HTERT RPE-1 (cell line): Measurements from ENCODE around the gene CEL.

Experiments
- in situ Hi-C: fragments of 300-500 bp; cut with MboI; formaldehyde crosslinking; loops from 4 replicates; pipeline ENCODE4 v1.14.3; 2020; ENCODE audit warnings: low sequenced_read_pairs

The CEL gene

DNA sequence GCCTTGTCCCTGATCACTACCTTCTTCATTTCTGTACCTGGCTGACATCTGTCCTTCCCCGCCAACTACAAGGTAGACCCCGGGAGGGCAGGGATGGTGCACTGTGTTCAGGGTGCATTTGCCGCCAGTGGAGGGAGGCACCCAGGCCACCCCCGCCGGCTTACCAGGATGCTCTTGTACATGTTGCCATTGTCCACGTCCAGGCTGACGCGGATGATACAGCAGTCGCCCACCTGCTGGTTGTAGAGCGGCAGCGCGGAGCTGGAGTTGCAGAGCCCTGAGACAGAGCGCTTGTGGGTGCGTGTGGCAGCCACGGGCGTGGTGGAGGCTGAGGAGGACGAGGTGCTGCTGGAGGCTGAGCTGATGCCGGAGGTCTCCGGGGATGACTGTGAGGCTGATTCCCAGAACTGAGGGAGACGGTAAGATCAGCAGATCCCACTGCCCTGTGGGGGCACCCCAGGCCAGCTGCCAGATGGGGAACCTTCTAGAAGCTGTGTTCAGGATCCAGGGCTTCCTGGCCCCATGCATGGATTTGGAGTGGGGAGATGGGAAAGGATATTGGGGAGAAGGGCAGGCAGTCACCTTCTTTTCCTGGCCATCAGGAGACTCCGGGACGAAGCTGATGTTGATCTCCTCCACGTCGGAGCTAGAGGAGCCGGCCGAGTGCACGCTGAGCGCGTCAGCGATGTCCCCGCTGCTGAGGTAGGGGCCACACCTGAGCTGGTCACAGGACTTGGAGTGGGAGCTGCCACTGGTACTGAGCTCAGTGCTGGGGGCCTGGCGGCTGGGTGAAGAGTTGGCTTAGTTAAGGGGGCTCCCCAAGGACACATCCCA lies 39.8 kb downstream of the CEL start:
- in situ Hi-C loops = no loop called here

DNA sequence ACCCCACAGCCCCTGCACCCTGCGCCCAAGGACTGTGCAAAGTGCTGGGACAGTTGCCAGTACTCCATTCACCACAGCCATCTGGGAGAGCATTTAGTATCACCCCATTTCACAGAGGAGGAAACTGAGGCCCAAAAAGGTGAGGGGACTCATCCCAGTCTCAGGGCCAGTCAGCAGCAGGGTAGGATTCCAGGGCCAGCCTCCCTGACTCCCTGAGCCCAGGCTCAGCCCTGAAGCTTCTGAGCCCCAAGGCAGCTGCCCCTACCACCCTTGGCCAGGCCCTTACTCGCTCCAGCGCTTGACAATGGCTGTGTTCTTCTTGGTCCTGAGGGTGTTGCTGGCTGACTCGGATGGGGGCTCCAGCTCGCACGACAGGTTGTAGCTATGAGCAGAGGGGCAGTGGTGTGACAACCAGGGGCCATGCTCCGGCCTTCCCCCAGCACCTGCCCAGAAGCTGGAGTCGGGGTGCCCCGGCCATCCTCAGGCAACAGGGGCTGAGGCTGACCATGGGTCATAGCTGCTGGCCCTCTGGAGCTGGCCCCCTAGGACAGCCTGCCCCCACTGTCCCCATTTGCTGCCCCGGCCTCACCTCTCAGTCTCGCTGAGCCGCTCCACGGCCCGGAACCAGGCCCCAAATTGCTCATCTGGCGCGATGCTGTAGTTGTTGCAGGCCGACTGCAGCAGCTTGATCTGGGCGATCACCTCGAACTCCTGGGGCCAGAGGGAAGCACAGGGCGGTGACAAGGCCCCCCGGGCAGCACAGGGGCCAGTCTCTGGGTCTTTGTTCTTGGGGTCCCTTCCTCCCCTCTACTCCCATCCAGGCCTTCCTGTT lies 40.6 kb downstream of the CEL start:
- in situ Hi-C loops = no loop called here

DNA sequence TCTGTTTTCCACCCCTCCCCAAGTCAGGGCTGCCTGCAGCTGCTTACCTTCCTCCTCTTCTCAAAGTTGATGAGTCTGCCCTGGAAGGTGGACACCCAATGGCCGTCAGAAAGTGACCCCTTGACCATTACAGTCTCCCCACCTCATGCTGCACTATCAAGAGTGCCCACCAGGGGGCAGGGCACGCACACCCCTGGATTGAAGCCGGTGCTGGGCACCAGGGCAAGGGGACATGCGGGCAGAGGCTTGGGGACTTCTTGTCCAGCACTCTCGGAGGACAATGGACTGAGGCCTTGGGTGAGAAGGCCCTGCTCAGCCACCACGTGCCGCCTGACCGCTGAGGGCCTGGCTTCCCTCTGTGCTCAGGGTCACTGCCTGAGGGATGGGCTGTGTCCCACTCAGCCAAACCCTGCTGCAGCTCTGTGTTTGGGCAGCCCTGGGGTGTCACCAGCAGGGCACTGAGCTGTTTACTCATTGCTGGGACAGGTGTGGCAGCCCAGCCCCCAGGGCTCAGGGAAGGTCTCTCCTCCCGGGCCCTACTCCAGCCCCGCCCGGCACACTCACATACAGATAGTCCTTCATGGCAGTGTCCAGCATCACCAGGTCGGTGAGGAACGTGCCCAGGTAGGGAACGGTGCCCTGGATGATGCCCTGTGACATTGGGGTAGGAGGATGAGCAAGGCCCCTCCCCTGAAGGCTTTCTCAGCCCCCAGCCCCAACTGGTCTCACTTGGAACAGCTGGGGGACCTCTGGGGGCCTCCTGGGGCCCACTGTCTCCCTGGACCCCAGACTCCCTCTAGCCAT lies 41.6 kb downstream of the CEL start:
- in situ Hi-C loops = no loop called here

DNA sequence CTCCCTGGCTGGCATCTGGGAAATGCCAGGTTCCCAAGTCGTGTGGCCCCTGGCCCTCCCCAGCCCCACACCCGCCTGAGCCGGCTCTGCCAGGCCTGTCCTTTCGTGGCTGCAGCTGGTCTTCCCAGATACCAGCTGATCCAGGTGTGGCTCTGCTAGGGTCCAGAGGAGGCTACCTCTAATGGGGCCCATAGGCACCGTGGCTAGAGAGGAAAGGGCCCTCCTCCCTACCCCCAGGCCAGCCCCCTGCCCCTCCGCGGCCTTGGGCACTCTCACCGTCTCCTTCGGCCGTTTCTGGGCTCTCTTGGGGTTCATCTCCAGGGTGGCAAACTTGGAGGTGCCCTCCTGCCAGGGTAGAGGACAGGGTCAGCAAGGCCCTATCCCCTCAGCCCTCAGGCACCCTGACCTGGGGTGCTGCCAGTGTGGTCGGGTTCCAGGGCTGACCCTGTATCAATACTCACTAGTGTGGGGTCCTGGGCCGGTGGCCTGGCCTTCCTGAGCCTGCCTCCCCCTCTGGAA lies 42.3 kb downstream of the CEL start:
- in situ Hi-C loops = no loop called here

DNA sequence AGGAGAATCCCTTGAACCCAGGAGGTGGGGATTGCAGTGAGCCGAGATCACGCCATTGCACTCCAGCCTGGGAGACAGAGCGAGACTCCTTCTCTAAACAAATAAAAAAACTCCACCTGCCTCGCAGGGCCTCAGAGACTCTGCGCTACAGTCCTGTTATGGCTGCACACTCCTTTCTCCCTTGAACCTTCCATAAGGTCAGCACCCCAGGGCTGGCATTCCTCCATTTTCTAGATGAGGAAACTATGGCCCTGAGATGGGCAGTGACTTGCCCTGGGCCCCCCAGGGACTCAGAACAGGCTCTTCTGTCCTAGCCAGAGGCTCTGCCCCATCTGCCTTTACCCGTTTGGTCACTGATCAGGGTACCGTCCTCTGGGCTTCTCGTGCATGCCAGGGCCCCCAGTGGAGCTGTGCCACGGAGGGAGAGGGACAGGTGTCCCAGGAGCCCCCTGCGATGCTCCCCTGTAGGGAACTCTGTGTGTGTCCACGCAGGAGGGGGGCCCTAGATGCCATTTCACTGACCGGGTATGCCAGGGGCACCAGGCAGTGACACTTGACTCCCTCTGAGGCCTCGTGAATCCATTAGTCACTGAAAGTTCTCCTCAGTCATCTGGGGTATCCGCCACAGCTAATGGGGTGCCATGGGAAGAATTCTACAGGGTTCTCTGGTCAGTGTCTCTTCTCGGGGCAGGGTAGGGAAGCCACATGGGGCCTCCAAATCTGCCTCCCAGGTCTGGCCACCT lies 43.1 kb downstream of the CEL start:
- in situ Hi-C loops = no loop called here

DNA sequence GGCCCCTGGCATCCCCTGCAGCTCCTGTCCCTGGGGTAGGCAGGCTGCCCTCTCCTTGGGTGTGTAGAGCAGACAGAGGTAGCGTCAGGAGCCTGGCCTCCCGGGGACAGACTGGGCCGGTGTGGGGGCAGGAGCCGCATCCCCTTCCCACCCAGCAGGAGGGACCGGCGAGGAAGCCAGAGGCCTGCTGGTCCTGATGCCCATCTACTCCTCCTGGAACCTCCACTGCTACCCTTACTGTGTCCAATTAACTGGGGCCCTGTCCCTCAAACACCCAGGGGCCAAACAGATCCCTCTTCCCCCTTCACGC lies 43.6 kb downstream of the CEL start:
- in situ Hi-C loops = no loop called here

DNA sequence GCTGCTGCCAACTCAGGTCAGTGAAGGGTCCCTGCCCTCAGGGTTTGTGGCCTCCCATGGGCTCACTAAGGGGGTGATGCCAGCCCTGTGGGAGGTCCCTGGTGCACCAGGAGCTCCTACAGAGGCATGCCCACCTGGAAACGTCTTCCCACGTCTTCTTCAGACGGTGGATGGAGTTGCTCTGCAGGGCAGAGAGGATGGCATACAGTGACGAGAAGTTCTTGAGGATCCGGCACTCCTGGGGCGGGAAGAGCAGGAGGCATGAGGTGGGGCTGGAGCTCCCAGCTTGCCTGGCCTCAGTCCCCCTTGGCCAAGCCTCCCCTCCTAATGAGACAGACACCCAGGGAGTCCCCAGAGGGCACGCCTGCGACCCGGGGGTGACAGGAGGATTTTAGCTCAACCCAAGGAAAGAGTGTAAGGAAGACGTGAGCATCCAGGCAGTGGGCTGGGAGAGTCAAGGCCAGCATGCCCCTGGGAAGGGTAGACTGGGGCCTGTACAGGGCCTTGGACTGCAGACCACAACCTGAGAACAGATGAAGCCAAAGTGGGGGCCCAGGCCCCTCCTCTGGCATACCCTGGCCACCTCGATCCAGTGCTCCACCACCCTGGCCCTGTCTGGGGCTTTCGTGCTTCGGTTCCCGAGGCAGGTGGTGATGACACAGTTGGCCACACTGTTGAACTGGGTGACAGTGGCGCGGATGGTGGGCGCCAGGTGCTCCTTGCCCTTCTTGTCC lies 44.9 kb downstream of the CEL start:
- in situ Hi-C loops = no loop called here

DNA sequence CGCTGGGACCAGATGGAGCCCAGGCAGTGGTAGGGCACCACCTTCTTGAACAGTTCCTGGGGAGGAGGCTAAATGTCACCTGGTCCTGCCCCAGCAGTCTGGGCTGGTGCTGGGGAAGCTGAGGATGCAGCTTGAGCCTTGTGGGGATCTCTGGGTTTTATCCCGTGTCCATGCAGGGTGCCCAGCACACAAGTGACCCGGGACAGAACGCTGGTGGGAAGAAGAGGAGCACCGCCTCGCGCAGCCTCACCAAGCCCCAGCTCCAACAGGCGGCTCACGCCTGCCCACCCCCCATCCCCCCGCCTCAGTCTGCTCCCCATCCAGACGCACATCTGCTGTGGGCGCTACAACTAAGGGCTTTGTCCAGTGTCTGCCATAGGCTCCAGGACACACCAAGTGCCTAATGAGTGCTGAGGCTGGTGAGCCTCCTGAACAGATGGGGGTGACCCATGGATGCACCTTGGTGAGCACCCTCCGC lies 45.5 kb downstream of the CEL start:
- in situ Hi-C loops = no loop called here

DNA sequence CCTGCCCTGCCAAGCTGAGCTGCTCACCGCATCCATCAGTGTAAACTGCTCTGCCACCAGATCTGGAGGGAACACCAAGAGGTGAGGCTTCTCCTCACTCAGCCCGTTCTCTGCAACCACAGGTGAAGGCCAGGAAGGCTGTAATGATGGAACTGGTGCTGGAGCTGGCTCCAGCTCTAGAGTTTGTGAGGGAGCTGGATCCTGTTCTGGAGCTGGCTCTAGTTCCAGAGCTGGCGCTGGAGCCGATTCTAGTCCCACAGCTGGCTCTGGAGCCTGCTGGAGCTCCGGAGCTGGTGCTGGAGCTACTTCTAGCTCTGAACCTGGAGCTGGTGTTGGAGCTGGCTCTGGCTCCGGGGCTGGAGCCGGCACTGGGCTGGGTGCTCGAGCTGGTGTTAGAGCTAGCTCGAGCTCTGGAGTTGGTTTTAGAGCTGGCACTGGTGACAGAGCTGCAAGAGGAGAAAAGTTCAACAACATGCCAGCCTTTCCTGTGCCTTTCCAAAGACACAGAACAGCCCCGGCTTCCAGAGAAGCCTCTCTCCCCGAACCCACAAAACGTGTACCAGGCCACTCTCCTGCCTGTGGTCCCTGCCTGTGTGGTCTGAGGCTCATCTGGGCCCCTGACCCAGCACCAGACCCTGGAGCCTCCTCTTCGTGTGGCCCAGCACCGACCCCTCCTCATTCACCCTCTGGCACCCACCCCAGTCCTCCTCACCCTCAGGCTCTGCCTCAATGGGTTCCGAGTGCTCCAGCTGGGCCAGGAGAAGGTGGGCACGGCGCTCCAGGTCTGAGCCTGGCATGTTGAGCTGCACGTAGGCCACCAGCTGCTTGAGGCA lies 46.4 kb downstream of the CEL start:
- in situ Hi-C loops = no loop called here

DNA sequence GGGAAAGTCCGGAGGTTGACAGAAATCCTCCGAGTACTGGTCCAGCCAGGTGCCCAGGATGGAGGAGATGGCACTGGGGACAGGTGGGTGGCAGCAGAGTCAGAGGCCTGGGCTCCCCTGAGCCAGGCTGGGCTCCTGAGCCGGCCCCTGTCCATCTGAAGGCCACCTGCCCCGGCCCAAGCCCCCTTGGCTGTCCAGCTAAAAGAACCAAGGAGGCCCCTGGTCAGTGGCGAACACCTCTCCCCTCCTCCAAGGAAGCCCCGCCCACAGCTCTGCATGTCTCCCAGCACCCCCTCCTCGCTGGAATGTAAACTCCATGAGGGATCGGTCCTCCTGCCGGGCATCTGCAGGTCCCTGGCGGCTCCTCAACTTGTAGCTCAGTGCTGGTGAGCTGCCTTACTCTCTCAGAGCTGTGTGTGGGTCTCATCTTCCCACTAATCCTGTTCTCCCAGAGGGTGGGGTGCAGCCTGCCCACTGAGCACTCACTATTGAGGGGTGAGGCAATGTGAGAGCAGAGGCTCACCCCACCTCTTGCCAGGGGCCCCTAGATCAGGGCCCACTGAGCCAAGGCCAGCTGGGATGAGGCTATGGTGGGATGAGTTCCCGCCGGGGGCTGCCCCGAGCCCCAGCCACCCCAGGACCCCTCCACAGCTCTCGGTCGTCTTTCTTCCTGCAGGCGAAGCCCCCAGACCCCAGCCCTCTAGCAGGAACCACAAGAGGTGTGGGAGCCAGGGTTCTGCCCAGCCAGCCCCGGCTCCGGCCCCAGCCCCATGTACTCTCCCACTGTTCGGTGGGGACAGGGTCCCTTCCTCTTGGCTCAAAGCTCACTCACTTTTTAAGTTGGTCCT lies 47.2 kb downstream of the CEL start:
- in situ Hi-C loops = no loop called here

DNA sequence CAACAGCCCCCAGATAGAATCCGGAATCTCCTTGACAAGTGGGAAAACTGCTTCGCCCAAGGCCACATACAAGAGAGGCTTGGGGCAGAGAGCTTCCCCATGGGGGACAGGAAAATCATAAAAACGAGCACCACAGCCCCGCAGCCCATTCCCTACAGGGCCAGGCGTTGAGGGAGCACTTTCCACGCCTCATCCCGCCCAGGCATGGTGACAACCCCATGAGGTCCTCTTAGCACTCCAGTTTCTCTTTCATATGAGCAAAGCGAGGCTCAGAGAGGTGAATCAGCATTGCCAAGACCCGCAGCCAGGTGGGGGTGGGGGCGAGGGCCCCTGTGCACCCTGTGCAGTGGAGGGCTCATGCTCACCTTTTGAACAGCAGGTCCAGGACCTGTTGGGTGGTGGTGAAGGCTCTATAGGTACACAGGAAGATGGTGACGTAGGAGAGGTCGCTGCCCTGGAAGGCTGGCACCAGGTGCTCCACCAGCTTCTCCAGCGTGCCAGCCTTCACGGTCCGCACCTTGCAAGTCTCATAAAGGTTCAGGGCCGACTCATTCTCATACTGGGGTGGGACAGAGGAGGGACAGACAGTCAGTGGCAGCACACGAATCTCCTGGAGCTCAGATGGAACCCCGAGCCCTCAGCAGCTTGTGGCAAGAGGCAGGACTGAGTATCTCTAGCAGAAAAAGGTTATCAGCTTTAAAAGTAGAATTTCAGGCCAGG lies 48.3 kb downstream of the CEL start:
- in situ Hi-C loops = no loop called here

DNA sequence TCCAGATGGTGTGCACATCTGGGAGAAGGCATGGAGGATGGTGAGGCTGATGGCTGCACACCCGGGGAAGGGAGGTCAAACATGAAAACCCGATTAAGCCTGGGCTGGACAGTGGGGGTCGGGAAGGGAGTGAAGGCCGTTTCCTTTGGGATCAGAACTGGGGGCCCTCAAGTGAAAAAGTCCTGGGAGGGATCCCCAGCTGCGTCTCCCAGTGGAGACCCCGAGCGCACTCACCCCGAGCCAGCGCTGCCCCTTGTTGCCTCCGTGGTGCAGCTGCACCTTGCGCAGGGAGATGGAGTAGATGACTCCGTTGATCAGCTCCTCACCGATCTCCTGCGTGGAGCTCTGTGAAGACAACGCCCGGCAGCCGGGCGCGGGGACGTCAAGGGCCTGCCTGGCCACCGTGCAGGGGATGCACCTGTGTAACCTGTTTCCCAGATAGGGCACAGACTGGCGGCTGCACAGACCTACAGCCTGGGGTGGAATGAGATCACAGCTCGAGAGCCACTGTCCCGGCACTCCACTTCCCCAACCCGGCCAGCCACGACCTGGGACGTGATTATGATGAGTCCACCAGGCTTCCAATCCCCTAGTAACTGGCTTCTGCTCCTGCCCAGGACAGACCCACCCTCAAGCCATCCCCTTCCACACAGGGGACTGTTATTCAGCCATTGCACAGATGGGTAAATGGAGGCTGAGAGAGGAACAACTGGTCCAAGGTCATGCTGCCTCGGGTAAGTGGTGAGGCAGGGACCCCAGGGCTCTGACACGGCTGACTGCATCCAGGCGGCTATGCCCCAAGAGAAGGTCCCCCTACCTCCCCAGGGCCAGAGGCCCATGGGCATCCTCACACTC lies 50.3 kb downstream of the CEL start:
- in situ Hi-C loops = no loop called here

DNA sequence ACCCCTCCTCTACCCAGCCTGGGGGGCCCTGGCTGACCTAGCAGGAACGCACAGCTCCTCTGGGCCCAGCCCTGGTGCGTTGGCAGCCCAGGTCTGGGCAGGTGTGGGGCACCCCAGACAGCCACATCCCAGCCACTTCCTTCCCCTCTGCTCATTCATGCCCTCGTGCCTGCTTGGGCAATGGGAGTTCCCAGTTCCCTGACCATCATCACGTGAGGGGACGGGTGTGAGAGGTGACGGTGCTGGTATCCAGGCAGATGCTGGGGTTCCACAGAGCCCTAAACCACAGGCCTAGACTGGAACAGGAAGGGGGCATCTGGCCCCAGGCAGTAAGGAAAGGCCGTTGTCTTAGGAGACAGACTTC lies 50.9 kb downstream of the CEL start:
- in situ Hi-C loops = no loop called here

DNA sequence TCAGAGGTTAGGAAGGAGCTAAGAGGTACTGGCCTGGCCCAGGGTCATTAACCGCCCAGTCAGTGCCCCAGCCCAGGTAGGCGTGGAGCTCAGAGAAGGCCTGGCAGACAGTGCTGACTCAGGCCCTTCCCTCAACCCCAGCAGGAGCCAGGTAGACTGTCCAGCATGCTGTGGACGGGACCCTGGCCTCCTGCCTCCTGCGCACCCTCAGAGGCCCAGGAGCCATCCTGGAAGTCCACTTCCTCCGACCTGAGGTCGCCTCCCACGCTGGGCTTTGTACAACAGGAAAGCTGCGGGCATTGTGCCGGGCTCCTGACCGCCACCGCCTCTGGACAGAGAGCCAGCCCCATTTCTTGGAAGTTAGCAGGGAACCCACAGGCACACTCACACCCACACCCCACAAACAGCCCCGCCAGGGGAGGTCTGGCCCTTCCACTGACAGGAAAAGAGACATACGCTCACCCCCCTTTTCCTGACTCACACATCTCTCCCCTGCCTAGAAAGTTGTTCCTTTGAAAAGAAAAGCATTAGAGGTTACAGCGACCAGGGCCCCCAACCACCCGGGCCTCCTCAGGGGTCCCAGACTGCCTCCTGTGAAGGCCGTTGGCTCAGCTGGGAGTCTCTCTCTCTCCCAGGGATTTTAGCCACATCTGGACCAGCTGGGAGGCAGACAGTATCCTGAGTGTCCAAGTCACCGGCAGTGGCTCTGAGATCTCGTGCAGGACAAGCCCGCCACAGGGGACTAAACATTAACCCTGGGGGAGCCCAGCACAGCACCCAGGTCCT lies 51.6 kb downstream of the CEL start:
- in situ Hi-C loops = no loop called here

DNA sequence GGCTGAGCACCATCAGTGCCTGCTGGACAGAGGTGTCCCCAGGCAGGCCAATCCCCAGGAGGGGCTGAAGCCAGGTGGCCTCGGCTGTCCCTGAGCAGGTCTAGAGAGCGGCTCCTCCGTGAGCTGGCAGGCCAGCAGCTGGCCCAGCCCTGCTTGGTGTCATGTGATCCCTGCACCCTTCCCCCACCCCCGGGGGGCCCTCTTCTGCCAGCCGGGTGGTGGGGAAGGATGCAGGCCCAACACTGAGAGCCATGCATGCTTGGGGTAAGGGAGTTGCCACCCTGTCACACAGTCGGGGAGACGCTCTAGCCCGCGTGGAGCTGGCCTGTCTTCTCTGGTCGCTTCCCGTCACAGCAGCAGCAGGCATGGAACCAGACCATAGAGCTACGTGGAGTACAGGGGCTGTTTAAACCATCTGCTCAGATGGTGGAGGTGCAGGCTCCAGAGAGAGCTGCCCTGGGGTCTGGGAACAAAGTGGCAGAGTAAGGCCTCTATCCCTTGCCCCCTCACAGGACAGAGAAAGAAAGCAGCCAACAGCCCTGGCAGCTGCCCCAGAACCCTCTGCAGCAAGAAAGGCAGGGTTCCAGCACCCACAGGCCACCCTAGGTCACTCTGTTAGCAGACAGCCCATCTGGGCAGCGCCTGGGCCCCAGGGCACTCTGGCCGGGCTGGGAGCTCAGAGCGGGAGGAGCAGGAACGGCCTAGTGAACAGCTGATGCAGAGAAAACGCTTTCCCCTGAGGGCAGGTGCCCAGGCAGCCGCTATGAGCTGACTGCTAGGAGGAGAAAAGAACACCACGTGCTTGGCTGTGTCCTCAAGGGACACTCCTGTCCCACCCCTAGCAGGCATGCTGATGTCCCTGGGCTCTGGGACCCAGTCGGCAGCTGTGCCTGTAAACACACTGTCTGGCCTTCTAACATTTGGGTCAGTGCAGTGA lies 52.4 kb downstream of the CEL start:
- in situ Hi-C loops = no loop called here
